Measurements from ENCODE around the gene PRKD1. TPM values are rescaled to one million over a fixed set of nuclear protein-coding genes. Genes with fewer than 3 reads are reported as not detected.

The PRKD1 gene
- total and polyA plus RNA-seq, 2 of the 13 experiments (the other 11 are each of a cell fraction or from before 2014, with no cell fraction given): 0.22 to 1.3 TPM

DNA sequence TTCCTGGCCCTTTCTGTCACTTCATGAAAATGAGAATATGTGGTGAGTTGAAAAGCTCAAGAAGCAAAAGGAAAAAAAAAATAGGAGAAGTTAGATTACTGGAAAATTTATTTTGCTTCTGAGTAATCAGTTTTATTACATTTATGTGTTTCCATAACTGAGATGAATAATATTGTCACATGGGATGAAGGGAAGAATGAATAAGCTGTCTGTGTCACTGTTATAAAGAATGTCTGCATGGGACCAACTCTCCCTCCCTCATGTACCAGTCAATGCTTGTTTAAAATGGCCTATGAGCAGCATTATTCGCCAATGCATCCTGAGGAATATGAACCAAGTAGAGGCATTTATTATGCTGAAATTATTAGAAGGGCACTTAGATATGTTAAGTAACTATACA lies 246.3 kb downstream of the PRKD1 start (continued):
- TF ChIP-seq, protein P1, sequence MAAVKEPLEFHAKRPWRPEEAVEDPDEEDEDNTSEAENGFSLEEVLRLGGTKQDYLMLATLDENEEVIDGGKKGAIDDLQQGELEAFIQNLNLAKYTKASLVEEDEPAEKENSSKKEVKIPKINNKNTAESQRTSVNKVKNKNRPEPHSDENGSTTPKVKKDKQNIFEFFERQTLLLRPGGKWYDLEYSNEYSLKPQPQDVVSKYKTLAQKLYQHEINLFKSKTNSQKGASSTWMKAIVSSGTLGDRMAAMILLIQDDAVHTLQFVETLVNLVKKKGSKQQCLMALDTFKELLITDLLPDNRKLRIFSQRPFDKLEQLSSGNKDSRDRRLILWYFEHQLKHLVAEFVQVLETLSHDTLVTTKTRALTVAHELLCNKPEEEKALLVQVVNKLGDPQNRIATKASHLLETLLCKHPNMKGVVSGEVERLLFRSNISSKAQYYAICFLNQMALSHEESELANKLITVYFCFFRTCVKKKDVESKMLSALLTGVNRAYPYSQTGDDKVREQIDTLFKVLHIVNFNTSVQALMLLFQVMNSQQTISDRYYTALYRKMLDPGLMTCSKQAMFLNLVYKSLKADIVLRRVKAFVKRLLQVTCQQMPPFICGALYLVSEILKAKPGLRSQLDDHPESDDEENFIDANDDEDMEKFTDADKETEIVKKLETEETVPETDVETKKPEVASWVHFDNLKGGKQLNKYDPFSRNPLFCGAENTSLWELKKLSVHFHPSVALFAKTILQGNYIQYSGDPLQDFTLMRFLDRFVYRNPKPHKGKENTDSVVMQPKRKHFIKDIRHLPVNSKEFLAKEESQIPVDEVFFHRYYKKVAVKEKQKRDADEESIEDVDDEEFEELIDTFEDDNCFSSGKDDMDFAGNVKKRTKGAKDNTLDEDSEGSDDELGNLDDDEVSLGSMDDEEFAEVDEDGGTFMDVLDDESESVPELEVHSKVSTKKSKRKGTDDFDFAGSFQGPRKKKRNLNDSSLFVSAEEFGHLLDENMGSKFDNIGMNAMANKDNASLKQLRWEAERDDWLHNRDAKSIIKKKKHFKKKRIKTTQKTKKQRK (IDR thresholded peaks at IDR 0.05; ENCODE audit: low read length): no peak
- TF ChIP-seq TP53 (CRISPR knock-in tag; conservative IDR thresholded peaks at IDR 0.05): no peak

DNA sequence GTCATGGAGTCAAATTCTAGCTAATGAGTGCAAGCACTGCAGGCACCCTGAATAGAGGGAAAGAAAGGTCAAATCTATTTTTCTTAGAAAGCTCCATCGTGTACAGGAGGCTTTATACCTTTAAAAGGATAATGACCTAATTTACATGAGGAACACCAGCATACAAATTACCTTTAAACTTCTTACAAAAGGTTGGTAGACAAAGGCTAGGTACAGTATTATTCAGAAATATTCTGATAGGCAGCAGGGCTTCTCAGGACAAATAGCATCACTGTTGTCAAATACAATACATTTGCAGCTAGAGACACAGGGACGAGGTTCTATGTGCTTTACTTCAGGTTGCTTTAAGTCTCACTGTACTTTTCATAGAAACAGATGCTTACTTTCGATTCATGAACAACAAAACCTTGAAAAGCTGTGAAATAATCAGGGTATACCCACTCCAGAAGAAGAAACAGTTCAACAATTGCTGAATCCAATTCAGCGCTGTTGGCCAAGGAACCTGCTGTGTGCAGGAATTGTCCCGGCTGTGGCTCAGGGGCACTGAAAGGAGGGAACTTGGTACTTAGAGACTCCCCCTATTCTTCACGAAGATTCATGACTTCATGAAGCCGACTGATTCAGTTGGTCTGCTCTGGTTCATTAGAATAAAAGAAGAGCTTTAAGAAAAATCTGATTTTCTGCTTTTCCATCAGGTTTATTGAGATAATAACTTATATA lies 252.9 kb downstream of the PRKD1 start:
- Histone ChIP-seq H3K4me3 (replicated peaks in 1 of 3; ENCODE audit: insufficient read depth in 1 of 3, low read depth in 2 of 3, low read length in 3 of 3) (no peak overlapping the region), H3K27me3 (ENCODE audit: control insufficient read depth in 1 of 2, insufficient read depth in 2 of 2, low read length in 2 of 2) (no peaks in the 10 kb centered on the region), H3K79me2 (ENCODE audit: insufficient read depth, low read length) (no peaks in the 10 kb centered on the region), H2AFZ (ENCODE audit: low read length) (no peak overlapping the region), H4K20me1 (ENCODE audit: insufficient read depth, low read length) (no peaks in the 10 kb centered on the region), H3K4me2 (ENCODE audit: low read depth, low read length) (no peak overlapping the region), H3K27ac (ENCODE audit: extremely low read length, insufficient read depth, low read length) (no peak overlapping the region), H3K9me3 (ENCODE audit: low read length) (peaks cover 81% of the 10 kb centered on the region), H3K36me3 (replicated peaks in 1 of 2; ENCODE audit: control insufficient read depth in 1 of 2, insufficient read depth in 2 of 2, low read length in 2 of 2) (no peaks in the 10 kb centered on the region), H3K4me1 (ENCODE audit: insufficient read depth, low read length) (no peaks in the 10 kb centered on the region), H3K9ac (ENCODE audit: insufficient read depth, low read depth, low read length) (no peak overlapping the region)
- in situ Hi-C loops (cut with HindIII; ENCODE audit: extremely low pct_ligation_motif_present, low pct_unique_long_range_greater_than_20kb) (no loop called here), intact Hi-C loops (cut with micrococcal nuclease; ENCODE audit: unreplicated experiment) (no loop called here)
- WGBS (ENCODE audit: low lambda C conversion rate): 29% methylated on average over 7 of the region's 7 CpGs
- POLR2A ChIA-PET: no interaction called here
- DNase-seq (ENCODE audit: low spot score) (no peak), ATAC-seq (no peak), FAIRE-seq (no peak)
- CTCF ChIA-PET (ENCODE audit: low intra/inter-chr PET ratio, low total read pairs): no interaction called here
- no TSS peak for BruUV-seq (replicated peaks)
- TF ChIP-seq, protein P2, sequence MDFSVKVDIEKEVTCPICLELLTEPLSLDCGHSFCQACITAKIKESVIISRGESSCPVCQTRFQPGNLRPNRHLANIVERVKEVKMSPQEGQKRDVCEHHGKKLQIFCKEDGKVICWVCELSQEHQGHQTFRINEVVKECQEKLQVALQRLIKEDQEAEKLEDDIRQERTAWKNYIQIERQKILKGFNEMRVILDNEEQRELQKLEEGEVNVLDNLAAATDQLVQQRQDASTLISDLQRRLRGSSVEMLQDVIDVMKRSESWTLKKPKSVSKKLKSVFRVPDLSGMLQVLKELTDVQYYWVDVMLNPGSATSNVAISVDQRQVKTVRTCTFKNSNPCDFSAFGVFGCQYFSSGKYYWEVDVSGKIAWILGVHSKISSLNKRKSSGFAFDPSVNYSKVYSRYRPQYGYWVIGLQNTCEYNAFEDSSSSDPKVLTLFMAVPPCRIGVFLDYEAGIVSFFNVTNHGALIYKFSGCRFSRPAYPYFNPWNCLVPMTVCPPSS (IDR thresholded peaks at IDR 0.05): no peak
- TF ChIP-seq ZNF776 (CRISPR knock-in tag; IDR thresholded peaks at IDR 0.05) (no peak), MZF1 (CRISPR knock-in tag; IDR thresholded peaks at IDR 0.05; ENCODE audit: borderline replicate concordance) (no peak), ZNF781 (CRISPR knock-in tag; IDR thresholded peaks at IDR 0.05; ENCODE audit: borderline replicate concordance, not compliant biosample characterization) (no peak), JUND (CRISPR knock-in tag; IDR thresholded peaks at IDR 0.05) (no peak), ZNF598 (CRISPR knock-in tag; IDR thresholded peaks at IDR 0.05; ENCODE audit: borderline replicate concordance) (no peak), SRF (IDR thresholded peaks at IDR 0.05; ENCODE audit: low read depth, low read length) (no peak), HDAC6 (IDR thresholded peaks at IDR 0.05; ENCODE audit: low read depth, low read length) (no peak), ZNF672 (CRISPR knock-in tag; IDR thresholded peaks at IDR 0.05) (no peak), PRMT3 (CRISPR knock-in tag; IDR thresholded peaks at IDR 0.05; ENCODE audit: borderline replicate concordance, low read depth) (no peak), PHF8 (CRISPR knock-in tag; IDR thresholded peaks at IDR 0.05) (no peak)
- TF ChIP-seq, protein P3, sequence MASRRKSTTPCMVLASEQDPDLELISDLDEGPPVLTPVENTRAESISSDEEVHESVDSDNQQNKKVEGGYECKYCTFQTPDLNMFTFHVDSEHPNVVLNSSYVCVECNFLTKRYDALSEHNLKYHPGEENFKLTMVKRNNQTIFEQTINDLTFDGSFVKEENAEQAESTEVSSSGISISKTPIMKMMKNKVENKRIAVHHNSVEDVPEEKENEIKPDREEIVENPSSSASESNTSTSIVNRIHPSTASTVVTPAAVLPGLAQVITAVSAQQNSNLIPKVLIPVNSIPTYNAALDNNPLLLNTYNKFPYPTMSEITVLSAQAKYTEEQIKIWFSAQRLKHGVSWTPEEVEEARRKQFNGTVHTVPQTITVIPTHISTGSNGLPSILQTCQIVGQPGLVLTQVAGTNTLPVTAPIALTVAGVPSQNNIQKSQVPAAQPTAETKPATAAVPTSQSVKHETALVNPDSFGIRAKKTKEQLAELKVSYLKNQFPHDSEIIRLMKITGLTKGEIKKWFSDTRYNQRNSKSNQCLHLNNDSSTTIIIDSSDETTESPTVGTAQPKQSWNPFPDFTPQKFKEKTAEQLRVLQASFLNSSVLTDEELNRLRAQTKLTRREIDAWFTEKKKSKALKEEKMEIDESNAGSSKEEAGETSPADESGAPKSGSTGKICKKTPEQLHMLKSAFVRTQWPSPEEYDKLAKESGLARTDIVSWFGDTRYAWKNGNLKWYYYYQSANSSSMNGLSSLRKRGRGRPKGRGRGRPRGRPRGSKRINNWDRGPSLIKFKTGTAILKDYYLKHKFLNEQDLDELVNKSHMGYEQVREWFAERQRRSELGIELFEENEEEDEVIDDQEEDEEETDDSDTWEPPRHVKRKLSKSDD (CRISPR knock-in tag; IDR thresholded peaks at IDR 0.05; ENCODE audit: low read depth): no peak

Data from HepG2 (cell line).